ENCODE measurements around the gene RNF208.

- TF ChIP-seq EP300 (IDR thresholded peaks at IDR 0.05) (no peak), CTCF (IDR thresholded peaks at IDR 0.05) (no peak)
Observed at GRCh38 chr9:137240318-137240840, 18.3 kb upstream of the RNF208 start.

Measured in esophagus muscularis mucosa (tissue), 3 donors.